SU-DHL-6 (cell line): ENCODE results near the gene CUBN.

Source experiments
- H2AFZ ChIP-seq: fragments of 200-600 bp; sonication (generic); 2 replicates; pipeline ENCODE4 v1.6.1; 2014; ENCODE audit warnings: low read depth, mild to moderate bottlenecking, moderate library complexity, mixed read lengths, antibody characterized with exemption, low read length; ENCODE audit not compliant: severe bottlenecking
- H3F3A ChIP-seq: fragments of 200-600 bp; shearing (Covaris generic); 2 replicates; pipeline ENCODE4 v1.6.0; 2016; ENCODE audit warnings: antibody characterized with exemption, mild to moderate bottlenecking; ENCODE audit not compliant: insufficient read depth
- H3K27ac ChIP-seq: fragments of 200-600 bp; sonication (generic); 2 replicates; pipeline ENCODE4 v1.5.1; 2016; ENCODE audit warnings: low read depth, mild to moderate bottlenecking, low read length, moderate library complexity, mixed read lengths
- H3K27me3 ChIP-seq: fragments of 200-600 bp; sonication (generic), shearing (Covaris generic); 2 replicates; pipeline ENCODE4 v1.6.0; 2014; ENCODE audit warnings: mild to moderate bottlenecking, low read length
- H3K36me3 ChIP-seq: fragments of 200-600 bp; sonication (generic); 2 replicates; pipeline ENCODE4 v1.6.1; 2014; ENCODE audit warnings: mild to moderate bottlenecking, low read length, mixed read lengths
- H3K4me2 ChIP-seq: fragments of 300-600, 200-600 bp; shearing (Covaris generic), sonication (generic); 2 replicates; pipeline ENCODE4 v1.6.0; 2014; ENCODE audit warnings: low read length, low read depth, mild to moderate bottlenecking; ENCODE audit not compliant: poor library complexity, severe bottlenecking
- H3K4me3 ChIP-seq: fragments of 200-600 bp; sonication (generic); 2 replicates; pipeline ENCODE4 v1.5.1; 2014; ENCODE audit warnings: antibody characterized with exemption, low read length, mild to moderate bottlenecking, mixed read lengths; ENCODE audit not compliant: insufficient read depth, poor library complexity, severe bottlenecking
- H3K79me2 ChIP-seq: fragments of 200-600 bp; sonication (generic); 2 replicates; pipeline ENCODE4 v1.6.1; 2014; ENCODE audit warnings: mild to moderate bottlenecking, low read length, moderate library complexity; ENCODE audit not compliant: insufficient read depth
- H3K9ac ChIP-seq: fragments of 200-600 bp; sonication (generic); 2 replicates; pipeline ENCODE4 v1.7.0; 2014; ENCODE audit warnings: mild to moderate bottlenecking, low read length
- H3K9me2 ChIP-seq: fragments of 200-600 bp; sonication (generic); replicated peaks from 2 replicates; pipeline ENCODE4 v1.6.1; 2014; ENCODE audit warnings: low read length; ENCODE audit not compliant: insufficient read depth
- H3K9me3 ChIP-seq: fragments of 200-600 bp; sonication (generic); 2 replicates; pipeline ENCODE4 v1.6.1; 2014; ENCODE audit warnings: low read length, mixed read lengths; ENCODE audit not compliant: insufficient read depth
- H4K20me1 ChIP-seq: fragments of 200-600 bp; sonication (generic); 2 replicates; pipeline ENCODE4 v1.6.1; 2014; ENCODE audit warnings: low read depth, mild to moderate bottlenecking, antibody characterized with exemption, low read length, moderate library complexity, mixed read lengths
- EZH2phosphoT487 ChIP-seq: fragments of 200-600 bp; sonication (generic), shearing (Covaris generic); conservative IDR thresholded peaks from 2 replicates; pipeline ENCODE4 v1.6.1; 2018; ENCODE audit warnings: mild to moderate bottlenecking, antibody characterized with exemption, low read length, moderate library complexity, mixed read lengths
- TF ChIP-seq, protein P1 (sequence below): fragments of 200-600 bp; sonication (generic); IDR thresholded peaks from one replicate; pipeline ENCODE4 v1.5.1; 2017; ENCODE audit warnings: antibody characterized with exemption, mild to moderate bottlenecking, low read length, moderate library complexity; ENCODE audit not compliant: insufficient read depth, poor library complexity, severe bottlenecking

The CUBN gene

GRCh38 chr10:16904639-16905061, 225.0 kb downstream of the CUBN start:
- Histone ChIP-seq H3K27ac (no peak overlapping the region), H3K36me3 (no peaks in the 10 kb centered on the region), H3K9ac (no peak overlapping the region), H3K9me3 (no peaks in the 10 kb centered on the region), H3K4me2 (no peak overlapping the region), H3K79me2 (no peaks in the 10 kb centered on the region), H3K9me2 (no peaks in the 10 kb centered on the region), H3K4me3 (no peak overlapping the region), H3F3A (no peaks in the 10 kb centered on the region), H4K20me1 (no peaks in the 10 kb centered on the region), H2AFZ (no peak overlapping the region), H3K27me3 (no peaks in the 10 kb centered on the region)
- TF ChIP-seq, protein P1, sequence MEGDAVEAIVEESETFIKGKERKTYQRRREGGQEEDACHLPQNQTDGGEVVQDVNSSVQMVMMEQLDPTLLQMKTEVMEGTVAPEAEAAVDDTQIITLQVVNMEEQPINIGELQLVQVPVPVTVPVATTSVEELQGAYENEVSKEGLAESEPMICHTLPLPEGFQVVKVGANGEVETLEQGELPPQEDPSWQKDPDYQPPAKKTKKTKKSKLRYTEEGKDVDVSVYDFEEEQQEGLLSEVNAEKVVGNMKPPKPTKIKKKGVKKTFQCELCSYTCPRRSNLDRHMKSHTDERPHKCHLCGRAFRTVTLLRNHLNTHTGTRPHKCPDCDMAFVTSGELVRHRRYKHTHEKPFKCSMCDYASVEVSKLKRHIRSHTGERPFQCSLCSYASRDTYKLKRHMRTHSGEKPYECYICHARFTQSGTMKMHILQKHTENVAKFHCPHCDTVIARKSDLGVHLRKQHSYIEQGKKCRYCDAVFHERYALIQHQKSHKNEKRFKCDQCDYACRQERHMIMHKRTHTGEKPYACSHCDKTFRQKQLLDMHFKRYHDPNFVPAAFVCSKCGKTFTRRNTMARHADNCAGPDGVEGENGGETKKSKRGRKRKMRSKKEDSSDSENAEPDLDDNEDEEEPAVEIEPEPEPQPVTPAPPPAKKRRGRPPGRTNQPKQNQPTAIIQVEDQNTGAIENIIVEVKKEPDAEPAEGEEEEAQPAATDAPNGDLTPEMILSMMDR: no peak
- no peak for TF ChIP-seq EZH2phosphoT487

DNA sequence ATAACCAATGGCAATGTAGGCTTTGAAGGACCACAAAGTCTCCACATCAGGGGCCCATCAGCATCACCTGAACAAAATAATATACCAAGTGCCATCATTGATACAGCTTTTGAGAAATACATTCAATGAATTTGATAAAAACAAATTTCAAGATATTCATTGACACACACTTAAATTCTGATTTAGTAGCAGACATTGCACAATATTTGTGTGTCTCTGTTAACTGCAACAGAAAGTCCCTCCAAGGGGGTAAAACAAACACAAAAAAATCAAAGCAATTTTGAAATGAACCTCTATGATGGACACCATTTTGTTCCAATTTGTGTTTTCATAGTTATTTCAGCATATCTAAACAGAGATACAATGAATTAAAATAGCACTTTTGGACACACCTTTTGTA, 225.6 kb downstream of the CUBN start:
- Histone ChIP-seq H3K4me2 (no peak overlapping the region), H3K27me3 (no peaks in the 10 kb centered on the region)

DNA sequence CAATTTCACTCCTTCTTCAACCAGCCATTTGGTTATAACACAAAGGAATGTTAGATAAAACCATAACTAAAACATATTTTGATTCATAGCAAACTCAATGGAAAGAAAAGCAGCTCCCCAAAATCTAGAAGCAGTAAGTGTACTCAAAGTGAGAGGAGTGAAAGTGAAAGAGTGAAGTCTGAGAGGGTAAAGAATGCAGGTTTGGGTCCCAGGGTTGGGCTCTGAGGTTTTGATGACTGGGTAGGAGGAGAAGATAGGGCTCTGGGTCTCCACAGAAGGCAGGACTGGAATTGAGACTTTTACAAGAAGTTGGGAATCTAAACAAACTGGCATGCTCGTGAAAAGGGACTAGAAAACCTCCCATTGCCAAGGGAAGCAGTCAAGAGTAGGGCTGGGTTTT, 227.0 kb downstream of the CUBN start:
- H4K20me1 ChIP-seq: no peaks in the 10 kb centered on the region
- H3K9me3 ChIP-seq: no peaks in the 10 kb centered on the region
- H3K4me3 ChIP-seq: no peak overlapping the region
- no peak overlapping the region for H3K27ac ChIP-seq
- no peak overlapping the region for H3K9ac ChIP-seq
- H3F3A ChIP-seq: no peaks in the 10 kb centered on the region
- H3K79me2 ChIP-seq: no peaks in the 10 kb centered on the region
- H3K27me3 ChIP-seq: no peaks in the 10 kb centered on the region
- no peak overlapping the region for H3K4me2 ChIP-seq
- no peak overlapping the region for H2AFZ ChIP-seq
- no peaks in the 10 kb centered on the region for H3K36me3 ChIP-seq
- no peaks in the 10 kb centered on the region for H3K9me2 ChIP-seq
- TF ChIP-seq, protein P1: no peak
- no peak for TF ChIP-seq EZH2phosphoT487

More for the DNA sequence above, 225.6 kb downstream of the CUBN start:
- H3K9me2 ChIP-seq: no peaks in the 10 kb centered on the region
- H2AFZ ChIP-seq: no peak overlapping the region
- no peaks in the 10 kb centered on the region for H3K79me2 ChIP-seq
- no peaks in the 10 kb centered on the region for H3K9me3 ChIP-seq
- H3K4me3 ChIP-seq: no peak overlapping the region
- H3K36me3 ChIP-seq: no peaks in the 10 kb centered on the region
- H3K9ac ChIP-seq: no peak overlapping the region
- TF ChIP-seq, protein P1: no peak
- no peak for TF ChIP-seq EZH2phosphoT487
- no peak overlapping the region for H3K27ac ChIP-seq
- no peaks in the 10 kb centered on the region for H3F3A ChIP-seq
- no peaks in the 10 kb centered on the region for H4K20me1 ChIP-seq

DNA sequence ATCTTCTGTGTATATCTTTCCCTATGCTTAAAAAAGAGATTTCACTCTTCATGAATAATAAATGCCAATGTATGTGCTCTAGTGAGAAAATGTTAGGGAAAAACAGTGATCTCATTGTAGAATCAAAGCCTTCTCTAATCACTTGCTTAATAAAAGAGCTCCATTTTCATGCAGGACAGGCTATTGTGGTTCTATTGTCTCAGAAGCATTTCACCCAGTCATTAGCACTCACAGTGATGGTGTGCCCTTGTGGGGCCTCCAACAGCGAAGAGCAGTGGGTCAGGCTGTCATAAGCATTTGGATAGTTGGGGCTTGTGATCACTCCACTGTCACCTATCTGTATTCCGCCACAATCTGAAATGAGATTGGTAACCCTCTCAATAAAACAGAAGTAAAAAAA, 228.5 kb downstream of the CUBN start:
- no peaks in the 10 kb centered on the region for H4K20me1 ChIP-seq
- H3K27ac ChIP-seq: no peak overlapping the region
- no peaks in the 10 kb centered on the region for H3K9me2 ChIP-seq
- TF ChIP-seq, protein P1: no peak
- no peak for TF ChIP-seq EZH2phosphoT487
- no peak overlapping the region for H3K4me3 ChIP-seq
- no peaks in the 10 kb centered on the region for H3K36me3 ChIP-seq
- no peaks in the 10 kb centered on the region for H3K9me3 ChIP-seq
- no peaks in the 10 kb centered on the region for H3K79me2 ChIP-seq
- no peak overlapping the region for H2AFZ ChIP-seq
- no peaks in the 10 kb centered on the region for H3K27me3 ChIP-seq
- H3F3A ChIP-seq: no peaks in the 10 kb centered on the region
- H3K9ac ChIP-seq: no peak overlapping the region
- H3K4me2 ChIP-seq: no peak overlapping the region
